Measurements from ENCODE around the gene GSG1. TPM values are rescaled to one million over a fixed set of nuclear protein-coding genes. Genes with fewer than 3 reads are reported as not detected.

The GSG1 gene
- total and polyA plus RNA-seq, 2 of the 8 experiments (the other 6 are each of a cell fraction or from before 2014, with no cell fraction given) = 0.89 to 1.4 TPM

DNA sequence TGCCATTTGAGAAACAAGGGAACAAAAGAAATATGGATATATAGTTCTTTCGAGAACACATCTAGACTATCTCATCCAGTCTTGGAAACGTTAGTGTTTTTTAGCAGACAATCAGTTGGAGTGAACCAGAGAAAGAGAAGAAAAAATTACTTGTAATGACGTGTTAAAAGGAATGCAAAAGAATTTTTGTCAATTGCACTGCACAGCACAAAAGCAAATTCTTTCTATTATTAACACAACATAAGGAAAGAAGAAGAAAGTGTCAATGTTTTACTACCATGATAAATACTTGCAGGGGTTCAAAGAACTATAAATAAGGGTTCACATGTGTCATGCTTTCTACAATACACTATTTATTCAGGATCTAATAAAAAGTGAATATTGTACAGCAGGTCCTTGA lies 27.5 kb upstream of the GSG1 start (continued):
- TF ChIP-seq EP300 (IDR thresholded peaks at IDR 0.05; ENCODE audit: borderline replicate concordance in 1 of 2, low read depth in 2 of 2, low read length in 2 of 2) = no peak
- TF ChIP-seq CBX5 (IDR thresholded peaks at IDR 0.05; ENCODE audit: low read depth, low read length) = no peak
- TF ChIP-seq SUZ12 (IDR thresholded peaks at IDR 0.05; ENCODE audit: low read length) = no peak
- TF ChIP-seq SIN3A (conservative IDR thresholded peaks at IDR 0.05 in 1 of 2, IDR thresholded peaks at IDR 0.05 in 1 of 2; ENCODE audit: low read depth in 1 of 2, low read length in 2 of 2) = no peak
- no peak for TF ChIP-seq HDAC6 (IDR thresholded peaks at IDR 0.05; ENCODE audit: low read depth, low read length)
- no peak for TF ChIP-seq SP1 (IDR thresholded peaks at IDR 0.05; ENCODE audit: low read depth, low read length)

Data from H1 (cell line).